ENCODE results near the gene TMEM35B.
"Not testable (repeated sequence)": the region's sequence is repeated elsewhere in the genome, so short reads cannot be mapped to it uniquely, and the experiment has no call there.

Gene TMEM35B

DNA sequence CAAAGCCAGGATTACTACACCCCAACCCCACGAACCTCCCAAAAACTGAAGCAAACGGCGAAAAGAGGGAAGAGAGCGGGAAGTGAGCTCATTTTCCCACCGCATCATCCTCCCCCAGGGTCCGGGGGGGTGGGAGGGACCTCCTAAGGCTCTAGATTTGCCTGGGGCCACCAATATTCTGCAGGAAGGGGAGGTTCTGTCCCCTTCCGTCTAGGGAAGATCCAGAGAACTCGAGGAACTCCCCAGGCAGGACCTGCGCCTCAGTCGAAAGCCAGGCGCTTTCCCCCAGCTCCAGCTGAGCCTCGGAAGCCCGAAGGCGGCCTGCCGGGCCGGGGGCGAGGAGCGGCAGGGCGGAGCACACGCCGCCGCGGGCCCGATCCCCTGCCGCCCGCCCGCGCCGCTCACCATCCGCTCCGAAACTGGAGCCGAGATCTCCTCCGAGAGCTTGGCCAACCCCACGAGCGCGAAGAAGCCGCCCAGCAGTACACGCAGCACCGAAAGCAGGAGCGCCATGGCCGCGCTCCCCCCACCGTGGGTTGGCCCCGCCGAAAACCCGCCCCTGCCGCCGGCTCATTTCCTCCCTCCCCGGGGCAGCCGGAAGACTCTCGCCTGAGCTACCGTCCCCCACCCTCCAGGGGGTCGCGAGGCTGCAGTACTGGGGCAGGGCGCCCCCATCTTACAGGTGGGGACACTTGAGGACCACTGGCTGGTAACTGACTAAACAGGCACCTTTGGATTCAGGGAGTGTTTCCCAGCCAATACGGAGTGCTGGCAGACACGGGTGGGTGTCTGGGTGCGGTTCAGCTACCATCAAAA, at the start of gene TMEM35B:
Gene TMEM35B, minus strand, starts transcription at position 555 of the 816 bp plus-strand sequence. Its CDS starts 42 bp downstream, at position 513.
- DNase-seq = peak; percentile 75

DNA sequence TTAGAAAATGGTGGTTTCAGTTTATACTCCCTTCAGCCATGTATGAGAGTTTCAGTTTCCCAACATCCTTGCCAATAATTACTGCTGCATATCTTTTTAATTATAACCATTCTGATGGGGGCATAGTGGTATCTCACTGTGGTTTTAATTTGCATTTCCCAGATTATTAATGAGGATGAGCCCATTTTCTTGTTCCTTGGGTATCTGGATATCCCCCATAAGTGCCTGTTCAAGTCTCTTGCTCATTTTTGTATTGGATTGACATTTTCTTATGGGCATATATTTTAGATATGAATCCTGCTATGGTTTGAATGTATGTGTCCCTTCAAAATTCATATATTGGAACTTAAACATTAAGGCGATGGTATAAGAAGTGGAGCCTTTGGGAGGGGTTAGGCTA, 48.2 kb upstream of the TMEM35B start:
- no peak for DNase-seq

DNA sequence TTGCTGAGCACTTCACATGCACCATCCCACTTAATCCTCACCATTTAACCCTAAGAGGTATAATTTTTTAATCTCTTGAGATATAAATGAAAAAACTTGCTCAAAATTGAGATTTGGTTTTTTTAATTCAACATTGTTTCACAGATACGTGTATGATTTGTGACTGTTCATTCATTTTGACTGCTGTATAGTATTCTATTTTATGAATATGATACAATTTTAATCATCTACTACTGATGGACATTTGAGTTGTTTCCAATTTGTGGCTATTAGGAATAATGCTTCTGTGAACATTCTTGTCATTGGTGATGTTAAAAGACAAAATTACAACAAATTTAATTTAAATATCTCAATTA, 47.2 kb upstream of the TMEM35B start:
- no peak for DNase-seq

DNA sequence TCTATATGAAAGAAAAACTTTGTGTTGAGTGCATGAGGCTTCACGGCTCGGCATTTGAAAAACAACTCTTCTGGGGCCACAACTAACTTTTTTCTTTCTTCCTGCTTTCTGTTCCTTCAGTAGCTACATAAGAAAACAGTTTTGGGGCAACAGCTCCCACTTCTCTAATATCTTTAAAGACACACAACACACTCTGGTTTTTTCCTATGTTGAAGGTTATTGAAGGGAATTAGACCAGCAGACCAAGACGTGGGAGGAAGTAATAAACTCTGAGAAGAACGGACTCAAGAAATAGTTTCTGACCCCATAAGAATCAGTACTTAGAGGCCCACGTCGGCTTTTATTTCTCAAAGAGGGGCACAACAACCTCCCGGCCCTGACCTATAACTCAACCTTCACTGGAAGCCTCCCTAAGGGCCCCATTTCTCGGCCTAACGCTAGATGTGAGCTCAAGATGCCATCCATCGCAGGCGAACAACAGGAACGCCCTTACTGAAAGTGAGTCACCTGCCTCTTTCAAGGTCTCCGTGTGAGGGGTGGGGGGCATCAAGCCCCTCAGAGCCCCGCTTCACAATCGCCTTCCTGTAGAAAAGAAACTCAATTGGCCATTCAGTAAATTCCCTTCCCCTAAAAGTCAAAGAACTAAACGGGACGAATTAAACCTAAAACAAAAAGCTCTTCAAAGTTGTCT, 45.8 kb upstream of the TMEM35B start:
- DNase-seq = peak; percentile 26

DNA sequence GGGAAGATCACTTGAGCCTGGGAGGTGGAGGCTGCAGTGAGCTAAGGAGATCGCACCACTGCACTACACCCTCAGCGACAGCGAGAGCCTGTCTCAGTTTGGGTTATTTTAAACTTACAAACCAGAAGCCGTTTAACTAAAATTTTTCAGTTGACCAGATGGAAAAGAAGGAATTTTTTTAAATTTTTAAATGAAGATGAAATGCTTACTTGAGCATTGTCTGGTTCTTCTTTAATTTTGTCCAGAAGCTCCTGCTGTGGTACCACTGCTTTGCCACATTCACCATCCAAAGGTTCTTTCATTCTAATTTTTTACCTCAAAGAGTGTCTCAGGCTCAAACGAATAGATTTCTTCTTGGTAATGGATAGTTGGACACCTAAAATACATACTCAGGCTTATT, 45.2 kb upstream of the TMEM35B start:
- DNase-seq = no peak

DNA sequence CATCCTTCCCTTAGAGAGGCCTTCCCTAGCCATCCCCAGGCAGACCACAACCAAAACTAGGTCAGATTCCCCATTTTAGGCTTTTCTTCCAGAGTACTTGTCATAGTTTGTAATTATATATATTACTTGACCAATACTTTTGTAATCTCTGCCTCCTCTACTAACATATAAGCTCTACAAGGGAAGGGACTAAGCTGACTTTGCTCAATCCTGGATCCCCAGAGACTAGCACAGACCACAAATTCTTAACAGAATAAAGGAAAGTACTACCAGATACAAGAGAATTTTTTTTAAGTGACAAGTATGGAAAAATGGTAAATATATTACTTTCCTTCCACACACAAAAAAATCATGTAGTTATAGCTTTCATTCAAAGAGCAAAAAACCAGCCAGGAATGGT, 44.6 kb upstream of the TMEM35B start:
- no peak for DNase-seq

DNA sequence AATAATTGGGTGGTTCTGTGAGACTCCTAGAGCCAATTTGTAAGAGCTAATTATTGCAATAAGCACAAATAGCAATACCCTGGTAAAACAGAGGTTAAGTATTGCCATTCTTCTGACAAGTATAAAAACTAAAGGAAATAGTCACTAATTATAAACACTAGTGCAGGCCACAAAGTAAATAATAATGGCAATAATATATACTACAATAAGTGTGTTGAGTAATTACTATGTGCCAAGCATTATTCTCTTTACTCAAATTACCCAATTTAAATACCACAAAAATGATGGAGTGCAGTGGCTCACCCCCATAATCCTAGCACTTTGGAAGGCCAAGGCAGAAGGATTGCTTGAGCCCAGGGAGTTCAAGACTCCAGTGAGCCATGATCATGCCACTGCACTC, 31.3 kb upstream of the TMEM35B start:
- DNase-seq = no peak

DNA sequence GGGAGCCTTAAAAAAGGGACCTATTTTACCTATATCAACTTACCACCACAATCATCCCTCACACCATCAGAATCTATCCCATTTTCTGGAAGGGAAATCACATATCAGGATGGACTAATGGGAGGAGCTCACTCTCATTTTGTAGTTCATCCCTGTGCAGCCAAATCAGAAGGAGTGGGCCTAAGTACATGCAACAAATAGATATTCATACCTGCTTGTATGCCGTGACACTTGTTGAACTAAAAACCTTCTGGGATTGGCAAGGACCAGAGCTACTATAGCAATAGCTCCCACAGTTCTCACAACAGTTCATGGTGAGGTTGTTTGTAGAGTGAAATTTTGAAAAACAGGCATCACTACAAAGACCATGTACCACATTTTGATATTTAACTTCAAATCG, 29.3 kb upstream of the TMEM35B start:
- DNase-seq = no peak

DNA sequence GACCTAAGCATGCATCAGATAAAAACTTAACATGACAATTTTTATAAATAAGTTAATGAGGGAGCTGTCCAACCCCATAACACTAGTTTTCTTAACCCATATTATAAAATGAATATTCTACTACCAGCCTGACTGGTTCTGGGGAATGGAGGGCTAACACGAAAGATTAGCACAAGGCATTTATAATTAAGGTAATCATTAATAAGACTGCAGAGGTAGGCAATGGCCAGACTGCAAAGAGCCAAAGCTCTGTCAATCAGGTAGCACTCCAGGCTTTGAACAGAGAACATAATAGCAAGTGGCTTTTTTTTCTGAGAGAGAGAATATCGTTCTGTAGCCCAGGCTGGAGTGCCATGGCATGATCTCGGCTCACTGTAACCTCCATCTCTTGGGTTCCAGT, 20.6 kb upstream of the TMEM35B start:
- no peak for DNase-seq

DNA sequence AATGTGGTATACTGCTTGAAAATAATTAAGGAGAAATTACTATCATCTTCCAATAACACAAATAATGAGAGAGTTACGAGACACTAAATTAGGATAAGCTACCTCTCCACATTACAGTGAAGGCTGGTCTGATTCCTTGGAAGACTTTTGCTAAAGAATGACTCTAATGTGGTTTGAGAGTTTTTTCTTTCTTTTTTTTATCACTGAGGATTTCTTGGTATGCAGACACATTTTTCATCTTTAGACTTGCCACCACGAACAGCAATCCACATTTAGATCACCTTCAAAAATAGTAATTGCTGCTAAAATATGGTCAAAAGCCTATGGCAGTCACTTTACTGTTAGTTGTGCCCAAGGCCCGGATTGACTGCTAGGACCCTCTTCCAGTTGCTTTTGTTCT, 16.6 kb upstream of the TMEM35B start:
- no peak for DNase-seq

DNA sequence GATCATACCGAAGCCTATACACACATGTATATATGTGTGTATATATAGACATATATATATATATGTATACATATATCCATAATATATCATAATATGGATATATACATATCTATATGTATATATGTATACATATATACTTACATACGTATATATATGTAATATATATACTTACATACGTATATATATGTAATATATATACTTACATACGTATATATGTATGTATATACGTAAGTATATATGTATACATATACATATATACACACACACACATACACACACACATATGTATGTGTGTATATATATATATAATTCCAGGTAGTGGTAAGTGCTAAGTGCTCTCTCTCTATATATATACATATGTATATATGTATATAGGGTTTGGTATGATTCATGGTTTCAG, 9.7 kb upstream of the TMEM35B start:
- no peak for DNase-seq

DNA sequence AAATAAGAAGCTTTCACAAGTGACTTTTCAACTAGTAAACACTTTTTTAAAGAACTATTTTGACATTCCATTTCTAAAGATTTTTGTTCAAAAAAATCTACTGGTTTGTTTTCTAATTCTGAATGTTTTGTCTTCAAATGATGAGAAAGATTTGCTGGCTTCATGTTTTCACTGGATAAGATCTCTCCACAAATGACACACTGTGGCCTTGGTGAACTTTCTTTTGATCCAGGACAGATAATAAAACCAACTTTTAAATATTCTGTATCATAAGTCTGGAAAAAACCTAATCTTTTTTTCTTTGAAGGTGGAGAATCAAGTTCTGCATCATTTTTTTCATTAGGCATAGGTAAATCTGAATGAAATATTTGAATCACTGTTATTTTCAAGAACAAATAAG, 3.4 kb upstream of the TMEM35B start:
- DNase-seq = no peak

DNA sequence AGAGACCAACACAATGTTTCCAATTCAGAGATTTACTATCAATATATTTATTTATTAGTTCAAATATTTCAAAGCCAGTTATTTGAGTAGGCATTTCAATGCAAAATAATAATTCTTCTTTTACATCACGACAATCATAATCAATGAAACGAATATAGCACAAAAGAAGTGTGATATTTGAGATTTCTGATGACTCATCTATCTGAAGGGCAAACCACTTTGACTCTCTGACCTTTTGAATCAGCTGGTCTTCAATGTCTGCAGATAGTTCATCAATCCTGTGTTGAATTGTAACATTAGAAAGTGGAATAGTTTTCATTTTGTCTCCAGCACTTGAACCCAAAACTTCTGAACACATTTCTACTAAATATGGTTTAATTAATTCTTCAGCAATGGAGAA, 3.0 kb upstream of the TMEM35B start:
- no peak for DNase-seq

DNA sequence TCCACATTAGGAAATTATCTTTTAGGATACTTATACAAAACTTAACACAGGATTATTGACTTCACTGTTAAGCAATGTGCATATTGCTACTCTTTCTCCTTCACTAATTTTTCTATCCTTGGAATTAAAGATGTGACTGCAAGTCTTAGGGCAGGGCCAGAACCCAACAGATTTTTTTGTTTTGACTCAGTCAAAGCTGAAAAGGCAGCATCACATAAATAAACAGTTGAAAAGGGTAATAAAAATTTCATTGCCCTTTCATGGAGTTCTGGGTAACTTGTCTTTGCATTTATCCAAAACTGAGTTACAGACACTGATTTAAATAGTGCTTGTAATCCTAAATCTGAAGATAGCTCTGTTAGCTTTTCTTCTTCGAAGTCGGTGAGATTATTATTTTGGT, 1.9 kb upstream of the TMEM35B start:
- DNase-seq = no peak

DNA sequence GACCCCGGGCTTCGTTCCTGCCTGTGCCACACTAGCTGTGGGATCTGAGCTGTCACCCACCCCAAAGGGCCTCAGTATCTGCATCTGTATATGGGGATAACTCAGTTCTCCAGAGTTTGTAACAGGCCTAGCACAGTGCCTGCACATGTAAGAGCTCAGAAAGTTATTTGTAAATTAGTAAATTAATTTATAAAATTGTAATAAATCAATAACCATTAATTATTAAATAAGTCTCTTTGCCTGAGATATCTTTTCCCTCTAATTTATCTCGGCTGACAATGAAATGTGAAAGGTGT, 410 bp upstream of the TMEM35B start:
- not testable (repeated sequence) for DNase-seq

DNA sequence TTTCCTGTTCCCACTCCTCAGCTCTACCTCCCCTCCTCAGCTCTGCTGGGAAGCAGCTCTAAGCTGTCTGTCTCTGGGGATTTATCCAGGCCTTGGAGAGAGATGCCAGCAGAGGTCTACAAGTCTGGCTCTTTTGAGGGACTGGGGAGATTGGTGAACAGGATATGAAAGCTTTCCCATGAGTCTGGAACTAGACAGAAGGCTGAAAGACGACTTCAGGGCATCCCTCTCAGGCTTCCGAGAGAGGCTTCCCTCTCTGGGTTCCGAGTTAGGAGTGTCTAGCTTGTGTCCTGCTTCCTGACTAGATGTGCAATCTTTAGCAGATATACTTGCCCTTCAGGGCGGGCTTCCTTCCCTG, 733 bp downstream of the TMEM35B start:
- no peak for DNase-seq

DNA sequence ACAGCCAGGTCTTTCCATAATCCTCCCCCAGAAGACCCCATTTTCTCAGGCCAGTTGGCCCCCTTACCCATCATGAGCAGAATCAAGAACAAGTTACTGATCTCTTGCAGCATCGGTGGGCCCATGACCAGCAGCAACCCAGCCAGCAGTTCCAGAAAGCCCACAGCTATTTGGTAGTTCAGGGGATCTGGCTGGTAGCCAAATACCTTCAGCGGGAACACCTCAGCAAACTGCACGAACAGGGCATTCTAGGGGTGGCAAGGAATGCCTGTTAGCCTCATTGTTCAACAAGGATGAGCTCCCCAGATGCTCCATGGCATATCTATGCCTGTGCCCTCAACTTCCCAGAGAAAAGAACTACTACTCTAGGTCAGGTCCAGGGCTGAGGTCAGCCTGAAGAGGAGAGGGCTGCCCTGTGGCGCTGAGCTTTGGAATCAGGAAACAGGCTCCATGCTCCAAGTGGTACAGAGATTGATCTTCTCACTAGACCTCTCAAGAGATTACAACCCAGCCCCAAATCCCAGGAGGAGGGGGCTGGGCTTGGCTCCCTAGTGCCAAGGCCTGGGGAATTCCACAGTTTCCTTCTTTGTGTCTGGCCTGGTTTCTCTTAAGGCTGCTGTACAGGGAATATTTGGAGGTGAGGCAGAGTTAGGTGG, 1.3 kb downstream of the TMEM35B start:
- no peak for DNase-seq

DNA sequence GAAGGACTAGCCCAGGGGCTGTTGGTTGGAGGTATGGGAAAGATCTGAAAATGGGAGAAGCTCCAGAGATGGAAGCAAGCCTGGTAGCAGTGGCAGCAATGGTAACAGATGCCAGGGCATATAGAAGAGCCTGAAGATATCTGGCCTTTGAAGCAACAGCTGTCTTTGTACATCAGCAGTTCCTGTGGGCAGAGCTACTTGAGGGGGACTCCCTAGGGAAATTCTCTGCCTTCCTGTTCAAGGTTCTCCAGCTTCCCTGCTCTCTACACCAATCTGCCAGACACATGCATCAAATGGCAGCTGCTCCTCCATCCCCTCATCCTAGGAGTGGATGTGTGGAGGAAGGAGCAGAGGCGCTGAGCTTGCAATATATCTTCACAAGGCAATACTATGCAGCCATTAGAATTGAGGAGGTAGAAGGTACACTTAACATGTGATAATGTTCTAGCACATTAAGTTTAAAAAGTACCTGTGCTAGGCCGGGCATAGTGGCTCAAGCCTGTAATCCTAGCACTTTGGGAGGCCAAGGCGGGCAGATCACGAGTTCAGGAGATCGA, 2.2 kb downstream of the TMEM35B start:
- DNase-seq = no peak

DNA sequence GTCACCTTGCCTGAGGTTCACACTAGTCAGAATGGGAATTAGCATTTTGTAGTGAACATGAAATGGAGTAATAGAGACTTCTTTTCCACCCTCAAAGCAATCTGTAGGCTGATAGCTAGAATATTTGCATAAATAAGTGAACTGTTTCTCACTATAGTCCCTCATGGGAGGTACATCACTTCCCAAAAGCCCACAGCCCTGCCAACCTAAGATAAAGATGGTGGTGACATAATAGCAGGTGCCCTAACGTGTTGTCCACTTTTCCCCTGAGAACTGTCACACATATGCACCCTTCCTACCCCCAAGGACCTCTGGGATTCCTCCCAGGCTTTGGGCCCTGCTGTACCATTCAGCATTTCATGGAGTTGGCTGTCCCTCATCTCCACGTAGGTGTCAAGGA, 4.4 kb downstream of the TMEM35B start:
- no peak for DNase-seq

DNA sequence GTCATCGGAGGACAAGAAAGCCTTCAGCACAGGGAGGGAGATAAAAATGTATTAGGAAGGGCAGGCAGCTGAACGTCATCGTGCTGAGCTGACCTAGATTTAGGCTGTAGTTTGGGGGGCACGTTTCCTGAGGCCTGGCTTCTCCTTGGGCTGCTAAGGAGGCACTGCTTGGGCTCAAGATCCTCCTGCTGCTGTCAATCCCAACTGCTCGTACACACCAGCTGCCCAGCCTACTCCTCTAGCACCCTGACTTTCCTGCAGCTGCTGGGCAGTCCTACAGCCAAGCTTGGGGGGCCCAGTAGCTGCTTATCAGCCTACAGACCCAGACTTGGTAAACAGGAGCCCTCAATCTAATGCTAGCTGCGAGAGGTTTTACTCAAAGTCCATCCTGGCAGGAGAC, 6.2 kb downstream of the TMEM35B start:
- no peak for DNase-seq

DNA sequence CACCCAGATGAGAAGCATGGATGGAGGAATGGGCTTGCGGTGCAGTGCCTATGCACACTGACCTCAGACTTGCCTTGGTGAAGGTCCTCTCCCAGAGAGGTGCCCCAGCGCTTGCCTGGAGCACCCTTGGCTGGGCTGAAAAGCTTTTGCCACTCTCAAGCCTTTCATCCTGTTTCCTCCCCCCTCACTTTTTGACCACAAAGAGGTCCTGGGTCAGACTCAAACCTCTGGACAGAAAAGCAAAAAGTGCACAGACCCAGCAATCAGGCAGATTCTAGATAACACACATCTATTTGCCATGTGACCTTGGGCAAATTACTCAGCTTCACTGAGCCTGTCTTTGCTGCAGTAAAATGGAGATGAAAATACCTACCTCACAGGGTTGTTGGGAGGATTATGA, 7.3 kb downstream of the TMEM35B start:
- DNase-seq = no peak

DNA sequence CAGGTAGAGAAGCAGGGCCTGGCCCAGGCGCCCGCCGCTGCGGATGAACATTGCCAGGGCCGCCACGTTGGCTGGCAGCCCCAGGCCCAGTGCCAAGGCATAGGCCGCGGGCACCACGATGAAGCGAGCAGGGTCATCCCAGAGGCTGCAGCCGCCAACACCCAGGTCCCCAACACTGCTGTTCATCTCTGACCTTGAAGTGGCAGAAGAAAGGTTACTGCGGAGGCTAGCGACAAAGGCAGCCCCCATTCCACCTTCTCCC, 8.0 kb downstream of the TMEM35B start:
- DNase-seq = no peak

DNA sequence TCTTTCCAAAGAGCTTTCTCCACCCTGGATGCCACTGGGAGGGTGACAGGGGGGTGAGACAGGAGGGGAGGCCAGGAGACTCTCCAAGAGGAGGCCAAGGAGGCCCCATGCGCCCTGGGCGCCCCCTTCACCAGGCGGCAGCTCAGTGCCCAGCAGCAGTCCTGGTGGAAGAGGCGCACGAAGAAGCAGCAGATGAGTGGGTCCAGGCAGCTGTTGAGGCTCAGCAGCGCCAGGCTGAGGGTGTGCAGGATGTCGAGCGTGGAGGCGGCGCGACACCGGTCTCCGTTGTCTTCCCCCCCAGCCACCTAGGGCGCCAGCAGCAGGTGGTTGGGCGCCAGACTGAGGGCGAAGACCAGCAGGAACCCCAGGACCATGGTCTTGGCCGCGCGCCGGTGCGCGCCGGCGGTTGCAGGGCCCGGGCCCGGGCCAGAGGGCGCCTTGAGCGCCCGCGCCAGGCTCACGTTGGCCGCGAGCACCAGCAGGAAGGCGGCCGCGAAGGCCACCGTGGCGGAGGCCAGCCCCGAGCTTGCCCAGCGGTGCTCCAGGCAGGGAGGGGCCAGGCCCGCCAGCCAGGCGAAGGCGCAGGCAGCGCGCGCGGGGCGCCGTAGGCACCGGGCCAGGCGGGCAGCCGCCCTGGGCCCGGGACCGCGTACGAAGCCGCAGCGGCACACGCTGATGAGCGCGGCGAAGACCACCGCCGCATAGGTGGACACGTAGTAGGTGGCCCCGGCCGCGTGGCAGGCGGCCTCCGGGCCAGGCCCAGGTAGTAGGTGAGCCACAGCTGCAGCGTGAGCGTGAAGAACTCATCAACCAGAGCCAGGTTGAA, 8.6 kb downstream of the TMEM35B start:
- no peak for DNase-seq

DNA sequence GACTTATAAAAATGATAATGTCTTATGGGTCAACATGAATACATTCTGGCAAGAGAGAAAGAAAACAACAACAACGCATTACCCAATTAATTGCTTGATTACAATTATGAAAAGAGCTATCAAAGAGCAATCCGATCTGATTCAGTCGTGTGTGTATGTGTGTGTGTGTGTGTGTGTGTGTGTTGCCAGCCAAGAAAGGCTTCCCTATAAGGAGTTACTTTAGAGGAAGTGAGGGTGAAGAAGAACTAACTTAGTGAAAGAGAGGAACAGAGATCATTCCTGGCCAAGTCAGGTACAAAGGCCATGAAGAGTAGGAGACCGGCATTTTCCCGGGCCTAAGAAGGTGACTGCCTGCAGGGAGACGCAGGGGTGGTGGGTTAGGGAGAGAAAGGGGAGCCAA, 9.4 kb downstream of the TMEM35B start:
- DNase-seq = no peak

All from CD4-positive, alpha-beta T cell treated with Interleukin-15 for 1 hour (primary cell).